T-helper 2 cell treated with Interferon-gamma antibody and Interleukin-4, amounts not matched to agents 5 μg/mL and 100 μg/mL, for 36 hours (primary cell): ENCODE measurements around the gene ASGR1.

Source experiments
- DNase-seq: peaks from one replicate; pipeline ENCODE4 v3.0.0; 2021; ENCODE audit warnings: low spot score
- H3K27ac Mint-ChIP-seq: one replicate; pipeline ENCODE4 v1.8.0; 2021; ENCODE audit warnings: mild to moderate bottlenecking, mixed read lengths
- H3K27me3 Mint-ChIP-seq: one replicate; pipeline ENCODE4 v1.8.0; 2021; ENCODE audit warnings: low read depth, mixed read lengths
- H3K36me3 Mint-ChIP-seq: one replicate; pipeline ENCODE4 v1.8.0; 2021; ENCODE audit warnings: low read depth, mixed read lengths
- H3K4me1 Mint-ChIP-seq: one replicate; pipeline ENCODE4 v1.8.0; 2021; ENCODE audit warnings: low read depth, mixed read lengths
- H3K4me3 Mint-ChIP-seq: one replicate; pipeline ENCODE4 v1.8.0; 2022; ENCODE audit warnings: mild to moderate bottlenecking, moderate library complexity, mixed read lengths
- H3K9me3 Mint-ChIP-seq: one replicate; pipeline ENCODE4 v1.8.0; 2021; ENCODE audit warnings: mixed read lengths

The ASGR1 gene

GRCh38 chr17:7179317-7180254 is at the start of gene ASGR1:
ASGR1 (minus strand) TSS chr17:7179370; CDS start chr17:7178563, 807 bp downstream.
- Mint-ChIP-seq H3K27ac (no peak within 1 kb of the TSS), H3K36me3 (no peaks in the 10 kb centered on the region), H3K4me3 (peak within 1 kb of the TSS; percentile 67), H3K9me3 (no peaks in the 10 kb centered on the region), H3K4me1 (peaks cover 11% of the 10 kb centered on the region), H3K27me3 (peaks cover 15% of the 10 kb centered on the region)
- no peak for DNase-seq

- Mint-ChIP-seq H3K36me3 (peaks cover 29% of the 10 kb centered on the region), H3K27ac (no peak overlapping the region), H3K4me1 (peaks cover 17% of the 10 kb centered on the region), H3K27me3 (no peaks in the 10 kb centered on the region), H3K4me3 (no peak overlapping the region), H3K9me3 (no peaks in the 10 kb centered on the region)
- no peak for DNase-seq
These were observed 49.8 kb upstream of the ASGR1 start for GRCh38 chr17:7228920-7229319.

- Mint-ChIP-seq H3K4me1 (peaks cover 5% of the 10 kb centered on the region), H3K36me3 (peaks cover 37% of the 10 kb centered on the region), H3K27me3 (no peaks in the 10 kb centered on the region)
These were observed 47.8 kb upstream of the ASGR1 start for GRCh38 chr17:7226721-7227710.

GRCh38 chr17:7225711-7226331 is 46.7 kb upstream of the ASGR1 start:
- Mint-ChIP-seq H3K36me3 (peaks cover 43% of the 10 kb centered on the region), H3K27me3 (no peaks in the 10 kb centered on the region), H3K27ac (no peak overlapping the region)

More at GRCh38 chr17:7226721-7227710, 47.8 kb upstream of the ASGR1 start:
- Mint-ChIP-seq H3K9me3 (no peaks in the 10 kb centered on the region), H3K27ac (no peak overlapping the region), H3K4me3 (no peak overlapping the region)
- no peak for DNase-seq

GRCh38 chr17:7224661-7225111 is 45.5 kb upstream of the ASGR1 start:
- no peak for DNase-seq
- peaks cover 17% of the 10 kb centered on the region for H3K4me1 Mint-ChIP-seq
- no peak overlapping the region for H3K27ac Mint-ChIP-seq
- no peak overlapping the region for H3K4me3 Mint-ChIP-seq
- H3K27me3 Mint-ChIP-seq = no peaks in the 10 kb centered on the region
- H3K9me3 Mint-ChIP-seq = no peaks in the 10 kb centered on the region
- H3K36me3 Mint-ChIP-seq = peaks cover 42% of the 10 kb centered on the region

More at GRCh38 chr17:7225711-7226331, 46.7 kb upstream of the ASGR1 start:
- H3K4me1 Mint-ChIP-seq = peaks cover 11% of the 10 kb centered on the region
- no peak for DNase-seq
- H3K9me3 Mint-ChIP-seq = no peaks in the 10 kb centered on the region
- H3K4me3 Mint-ChIP-seq = no peak overlapping the region

- no peak for DNase-seq
- H3K27me3 Mint-ChIP-seq = no peaks in the 10 kb centered on the region
- peaks cover 21% of the 10 kb centered on the region for H3K4me1 Mint-ChIP-seq
- peaks cover 39% of the 10 kb centered on the region for H3K36me3 Mint-ChIP-seq
- H3K27ac Mint-ChIP-seq = no peak overlapping the region
- no peak overlapping the region for H3K4me3 Mint-ChIP-seq
- H3K9me3 Mint-ChIP-seq = no peaks in the 10 kb centered on the region
These were observed 44.9 kb upstream of the ASGR1 start for GRCh38 chr17:7224110-7224509.

- peaks cover 34% of the 10 kb centered on the region for H3K36me3 Mint-ChIP-seq
- no peak for DNase-seq
- H3K27me3 Mint-ChIP-seq = no peaks in the 10 kb centered on the region
- H3K4me1 Mint-ChIP-seq = peaks cover 27% of the 10 kb centered on the region
- H3K27ac Mint-ChIP-seq = no peak overlapping the region
- no peak overlapping the region for H3K4me3 Mint-ChIP-seq
- H3K9me3 Mint-ChIP-seq = no peaks in the 10 kb centered on the region
These were observed 44.2 kb upstream of the ASGR1 start for GRCh38 chr17:7223375-7223774.

- H3K4me3 Mint-ChIP-seq = no peak overlapping the region
- H3K36me3 Mint-ChIP-seq = peaks cover 30% of the 10 kb centered on the region
- peaks cover 29% of the 10 kb centered on the region for H3K4me1 Mint-ChIP-seq
- H3K27me3 Mint-ChIP-seq = no peaks in the 10 kb centered on the region
- no peaks in the 10 kb centered on the region for H3K9me3 Mint-ChIP-seq
- no peak overlapping the region for H3K27ac Mint-ChIP-seq
- no peak for DNase-seq
These were observed 43.8 kb upstream of the ASGR1 start for GRCh38 chr17:7222972-7223292.

- Mint-ChIP-seq H3K9me3 (no peaks in the 10 kb centered on the region), H3K27ac (no peak overlapping the region), H3K27me3 (no peaks in the 10 kb centered on the region), H3K4me3 (no peak overlapping the region), H3K36me3 (peaks cover 29% of the 10 kb centered on the region), H3K4me1 (peaks cover 33% of the 10 kb centered on the region)
- DNase-seq = no peak
These were observed 43.2 kb upstream of the ASGR1 start for GRCh38 chr17:7222093-7222971.

- Mint-ChIP-seq H3K27ac (peak overlapping the region; percentile 86), H3K27me3 (no peaks in the 10 kb centered on the region)
These were observed 42.3 kb upstream of the ASGR1 start for GRCh38 chr17:7221278-7222092.

GRCh38 chr17:7220593-7221277 is 41.6 kb upstream of the ASGR1 start:
- Mint-ChIP-seq H3K4me3 (peak overlapping the region; percentile 91), H3K27me3 (no peaks in the 10 kb centered on the region), H3K9me3 (no peaks in the 10 kb centered on the region), H3K36me3 (peaks cover 26% of the 10 kb centered on the region), H3K4me1 (peaks cover 44% of the 10 kb centered on the region), H3K27ac (peak overlapping the region; percentile 86)
- peak; percentile 54 for DNase-seq

More at GRCh38 chr17:7221278-7222092, 42.3 kb upstream of the ASGR1 start:
- H3K9me3 Mint-ChIP-seq = no peaks in the 10 kb centered on the region
- peaks cover 29% of the 10 kb centered on the region for H3K36me3 Mint-ChIP-seq
- peak overlapping the region; percentile 91 for H3K4me3 Mint-ChIP-seq
- no peak for DNase-seq
- peaks cover 37% of the 10 kb centered on the region for H3K4me1 Mint-ChIP-seq
